H1 (cell line): ENCODE data around the gene FOXL3. TPM values are rescaled to one million over a fixed set of nuclear protein-coding genes. Genes with fewer than 3 reads are reported as not detected.

Source experiments
- CTCF ChIA-PET: fragments of 300-600 bp; sonication (Branson Sonifier 250); formaldehyde crosslinking; loops from one replicate; lab custom pipeline; 2021; ENCODE audit not compliant: partially characterized antibody; lab: Charles Lee
- POLR2A ChIA-PET: fragments of 300-600 bp; sonication (Branson Sonifier 250); formaldehyde crosslinking; loops from one replicate; lab custom pipeline; 2021; ENCODE audit warnings: inconsistent platforms; ENCODE audit not compliant: partially characterized antibody; lab: Charles Lee
- DNase-seq, 2 experiments: peaks; one replicate each; pipeline versions ENCODE4 v3.0.0 to v3.0.0-alpha.2; 2010 to 2022; ENCODE audit warnings: low spot score in 2 of 2, low read depth in 1 of 2, mixed read lengths in 1 of 2
- FAIRE-seq: peaks from 2 replicates; lab custom pipeline; 2011; peaks lifted over from hg19 to GRCh38; lab: Jason Lieb, UNC
- H2AFZ ChIP-seq: 2 replicates; pipeline ENCODE4 v1.8.1; 2012; ENCODE audit warnings: low read length, inconsistent platforms
- H2AK5ac ChIP-seq: 2 replicates; pipeline ENCODE4 v1.6.1; 2013; ENCODE audit warnings: low read depth, low read length
- H2BK120ac ChIP-seq: replicated peaks from 2 replicates; pipeline ENCODE3; 2013; ENCODE audit warnings: low read depth, low read length, inconsistent platforms
- H2BK12ac ChIP-seq: 2 replicates; pipeline ENCODE4 v1.6.1; 2013; ENCODE audit warnings: low read depth, low read length
- H2BK15ac ChIP-seq: 2 replicates; pipeline ENCODE4 v1.6.1; 2013; ENCODE audit warnings: low read length
- H2BK20ac ChIP-seq: 2 replicates; pipeline ENCODE4 v1.6.1; 2013; ENCODE audit warnings: low read length
- H2BK5ac ChIP-seq: 2 replicates; pipeline ENCODE4 v1.6.1; 2013; ENCODE audit warnings: low read depth, low read length
- H3K14ac ChIP-seq: 2 replicates; pipeline ENCODE4 v1.6.1; 2013; ENCODE audit warnings: inconsistent platforms; ENCODE audit not compliant: insufficient read length
- H3K18ac ChIP-seq: 2 replicates; pipeline ENCODE4 v1.6.1; 2013; ENCODE audit warnings: low read length; ENCODE audit errors: extremely low read depth
- H3K23ac ChIP-seq: 2 replicates; pipeline ENCODE4 v1.6.1; 2013; ENCODE audit warnings: inconsistent platforms; ENCODE audit not compliant: insufficient read length
- H3K23me2 ChIP-seq: 2 replicates; pipeline ENCODE4 v1.6.1; 2013; ENCODE audit warnings: low read depth, low read length
- H3K27ac ChIP-seq: 2 replicates; pipeline ENCODE4 v1.6.1; 2011; ENCODE audit warnings: low read depth, low read length, inconsistent platforms
- H3K27me3 ChIP-seq, 4 experiments: replicated peaks in 1 of 4; 1 replicate in 1 of 4; 2 replicates in 3 of 4; pipeline versions ENCODE4 v1.6.1 to v1.8.1; 2011 to 2013; ENCODE audit warnings: low read length in 3 of 4, mild to moderate bottlenecking in 3 of 4, inconsistent platforms in 2 of 4, mixed read lengths in 2 of 4, moderate library complexity in 1 of 4; ENCODE audit not compliant: control insufficient read depth in 3 of 4, insufficient read depth in 3 of 4; ENCODE audit errors: extremely low read depth in 1 of 4
- H3K36me3 ChIP-seq, 4 experiments: 2 replicates each; pipeline versions ENCODE4 v1.6.1 to v1.8.1; 2011 to 2013; ENCODE audit warnings: mild to moderate bottlenecking in 4 of 4, low read length in 3 of 4, moderate library complexity in 2 of 4, control low read depth in 1 of 4, inconsistent platforms in 1 of 4; ENCODE audit not compliant: insufficient read depth in 4 of 4, control insufficient read depth in 2 of 4
- H3K4ac ChIP-seq: replicated peaks from 2 replicates; pipeline ENCODE3; 2013; ENCODE audit warnings: low read length, low read depth, mixed read lengths, inconsistent platforms; ENCODE audit not compliant: insufficient read length
- H3K4me1 ChIP-seq, 4 experiments: replicated peaks in 1 of 4; 1 replicate in 1 of 4; 2 replicates in 3 of 4; pipeline versions ENCODE4 v1.6.1 to v1.8.1; 2011 to 2013; ENCODE audit warnings: low read length in 3 of 4, inconsistent platforms in 2 of 4, mixed read lengths in 1 of 4; ENCODE audit not compliant: insufficient read depth in 4 of 4, control insufficient read depth in 3 of 4
- H3K4me2 ChIP-seq, 2 experiments: 2 replicates each; pipeline versions ENCODE4 v1.6.1 to v1.8.1; 2011 to 2013; ENCODE audit warnings: low read depth in 2 of 2, low read length in 2 of 2, control low read depth in 1 of 2, inconsistent platforms in 1 of 2, mild to moderate bottlenecking in 1 of 2; ENCODE audit not compliant: insufficient read depth in 1 of 2
- H3K4me3 ChIP-seq, 4 experiments: fragments of 200-600, 300-600 bp in 1 of 4; sonication (generic), shearing (Covaris generic), sonication (Bioruptor Twin) in 1 of 4; 2 replicates each; pipeline versions ENCODE4 v1.5.1 to v1.8.1; 2011 to 2016; ENCODE audit warnings: low read length in 4 of 4, low read depth in 3 of 4, control low read depth in 2 of 4, inconsistent platforms in 2 of 4, mild to moderate bottlenecking in 2 of 4, mixed read lengths in 1 of 4, moderate library complexity in 1 of 4; ENCODE audit not compliant: insufficient read depth in 2 of 4; ENCODE audit errors: extremely low read depth in 1 of 4
- H3K56ac ChIP-seq: replicated peaks from 2 replicates; pipeline ENCODE3; 2013; ENCODE audit warnings: low read depth, mild to moderate bottlenecking, mixed read lengths, low read length, inconsistent platforms; ENCODE audit not compliant: insufficient read length
- H3K79me1 ChIP-seq: 2 replicates; pipeline ENCODE4 v1.6.1; 2013; ENCODE audit warnings: low read depth, low read length, control low read depth
- H3K79me2 ChIP-seq, 2 experiments: 2 replicates each; pipeline versions ENCODE4 v1.6.1 to v1.8.1; 2012 to 2013; ENCODE audit warnings: low read length in 2 of 2, mild to moderate bottlenecking in 2 of 2, inconsistent platforms in 1 of 2; ENCODE audit not compliant: insufficient read depth in 2 of 2, control insufficient read depth in 1 of 2
- H3K9ac ChIP-seq, 4 experiments: replicated peaks in 1 of 4; 1 replicate in 1 of 4; 2 replicates in 3 of 4; pipeline versions ENCODE4 v1.6.1 to v1.8.1; 2011 to 2013; ENCODE audit warnings: low read depth in 3 of 4, low read length in 3 of 4, control low read depth in 2 of 4, mild to moderate bottlenecking in 2 of 4, moderate library complexity in 2 of 4, inconsistent platforms in 1 of 4; ENCODE audit errors: extremely low read depth in 1 of 4
- H3K9me3 ChIP-seq, 2 experiments: 2 replicates each; pipeline versions ENCODE4 v1.6.1 to v1.8.1; 2012 to 2013; ENCODE audit warnings: mild to moderate bottlenecking in 2 of 2, moderate library complexity in 2 of 2, control low read depth in 1 of 2, inconsistent platforms in 1 of 2, low read depth in 1 of 2, low read length in 1 of 2, mixed read lengths in 1 of 2; ENCODE audit not compliant: insufficient read depth in 2 of 2
- H4K20me1 ChIP-seq, 2 experiments: replicated peaks in 1 of 2; 2 replicates each; pipeline versions ENCODE3 to v1.8.1; 2011 to 2013; ENCODE audit warnings: inconsistent platforms in 2 of 2, low read length in 2 of 2, mild to moderate bottlenecking in 1 of 2; ENCODE audit not compliant: insufficient read depth in 2 of 2, control insufficient read depth in 1 of 2
- H4K5ac ChIP-seq: 2 replicates; pipeline ENCODE4 v1.6.1; 2013; ENCODE audit warnings: low read length, low read depth, mixed read lengths, inconsistent platforms; ENCODE audit not compliant: insufficient read length
- H4K8ac ChIP-seq: 2 replicates; pipeline ENCODE4 v1.8.0; 2013; ENCODE audit warnings: mild to moderate bottlenecking, moderate library complexity, low read length, inconsistent platforms; ENCODE audit not compliant: insufficient read depth; ENCODE audit errors: extremely low read depth
- H4K91ac ChIP-seq: replicated peaks from 2 replicates; pipeline ENCODE3; 2013; ENCODE audit warnings: low read length, mixed read lengths, inconsistent platforms; ENCODE audit not compliant: insufficient read length
- GABPA ChIP-seq: IDR thresholded peaks from 2 replicates; pipeline ENCODE4 v1.6.1; 2011; ENCODE audit warnings: mild to moderate bottlenecking, low read length, moderate library complexity, borderline replicate concordance; ENCODE audit not compliant: insufficient read depth
- POLR2AphosphoS5 ChIP-seq: IDR thresholded peaks from 2 replicates; pipeline ENCODE4 v1.6.1; 2011; ENCODE audit warnings: low read depth, low read length
- TAF1 ChIP-seq: IDR thresholded peaks from 2 replicates; pipeline ENCODE4 v1.6.1; 2011; ENCODE audit warnings: mild to moderate bottlenecking, low read depth, low read length
- ZNF274 ChIP-seq: IDR thresholded peaks from 2 replicates; pipeline ENCODE4 v1.7.0; 2012; ENCODE audit warnings: low read length, borderline replicate concordance; ENCODE audit errors: extremely low read depth
- WGBS, 2 experiments: shearing (Covaris generic) in 1 of 2; methylation state at CpG; one replicate each; pipeline versions ENCODE4 v1.1.6 to v1.1.7; 2013 to 2015; ENCODE audit warnings: low lambda C conversion rate in 2 of 2, mixed read lengths in 2 of 2, inconsistent platforms in 1 of 2, low coverage in 1 of 2, missing lambda C conversion rate in 1 of 2; ENCODE audit not compliant: insufficient replicate concordance in 2 of 2, insufficient coverage in 1 of 2, insufficient read length in 1 of 2; ENCODE audit errors: extremely low coverage in 1 of 2, missing lambda C conversion rate in 1 of 2; 5-methylcytosine and 5-hydroxymethylcytosine counted together
- polyA plus RNA-seq, 7 experiments: library from polyadenylated mRNA; depleted of rRNA in 3 of 7; stranded (reverse) in 5 of 7; unstranded in 2 of 7; fragments of >200 nt in 5 of 7; fragments of 200-250 nt in 2 of 7; gene quantifications; 1 replicate in 5 of 7; 2 replicates in 1 of 7; 4 replicates in 1 of 7; pipeline versions ENCODE4 v1.2.1 to v1.2.3, GENCODE V29; 2011 to 2013; ENCODE audit warnings: missing spikeins in 2 of 7, mixed read lengths in 2 of 7
- total RNA-seq: library from RNA; stranded (reverse); fragmentation: NEBNext Ultra II Directional; extraction: Animal tissue kit (Norgen Biotek cat#: 25700); gene quantifications from 2 replicates; pipeline ENCODE4 v1.2.1, GENCODE V29; 2021

The FOXL3 gene
- total and polyA plus RNA-seq, 2 of the 8 experiments (the other 6 are each of a cell fraction or from before 2014, with no cell fraction given) = not detected

- Histone ChIP-seq H3K23ac (no peak overlapping the region), H4K20me1 (no peaks in the 10 kb centered on the region), H4K5ac (no peak overlapping the region), H3K4me3 (no peak overlapping the region), H3K79me1 (no peaks in the 10 kb centered on the region), H2BK12ac (no peak overlapping the region), H3K56ac (no peak overlapping the region), H3K36me3 (no peaks in the 10 kb centered on the region), H2AFZ (no peak overlapping the region), H3K4ac (no peak overlapping the region), H3K14ac (no peak overlapping the region), H3K4me2 (no peak overlapping the region), H3K9ac (no peak overlapping the region), H4K91ac (no peak overlapping the region), H3K4me1 (no peaks in the 10 kb centered on the region), H2BK5ac (no peak overlapping the region), H3K79me2 (no peaks in the 10 kb centered on the region), H3K18ac (no peak overlapping the region), H3K27me3 (peaks cover 0 to 2% (median 0%) of the 10 kb centered on the region in 4 experiments; a peak in 1 of 7 replicates), H2BK15ac (no peak overlapping the region), H4K8ac (no peak overlapping the region), H3K23me2 (no peaks in the 10 kb centered on the region), H2AK5ac (no peak overlapping the region), H3K27ac (no peak overlapping the region), H2BK20ac (no peak overlapping the region), H2BK120ac (no peak overlapping the region), H3K9me3 (peaks cover 13 to 31% of the 10 kb centered on the region in 2 experiments)
- ChIA-PET POLR2A (no interaction called here), CTCF (no interaction called here)
- 89% methylated on average over 11 of the region's 11 CpGs; no CpG with 5 or more reads in 1 of the 2 experiments for WGBS, 2 experiments
- no peak for TF ChIP-seq TAF1
- no peak for TF ChIP-seq ZNF274
- TF ChIP-seq POLR2AphosphoS5 = no peak
- TF ChIP-seq GABPA = no peak
- no peak for DNase-seq
- no peak for FAIRE-seq
Observed at GRCh38 chr7:280461-280860, 9.5 kb upstream of the FOXL3 start.
